ENCODE data around the gene KCND1.
"Not testable (repeated sequence)": the region's sequence is repeated elsewhere in the genome, so short reads cannot be mapped to it uniquely, and the experiment has no call there.

KCND1 gene

DNA sequence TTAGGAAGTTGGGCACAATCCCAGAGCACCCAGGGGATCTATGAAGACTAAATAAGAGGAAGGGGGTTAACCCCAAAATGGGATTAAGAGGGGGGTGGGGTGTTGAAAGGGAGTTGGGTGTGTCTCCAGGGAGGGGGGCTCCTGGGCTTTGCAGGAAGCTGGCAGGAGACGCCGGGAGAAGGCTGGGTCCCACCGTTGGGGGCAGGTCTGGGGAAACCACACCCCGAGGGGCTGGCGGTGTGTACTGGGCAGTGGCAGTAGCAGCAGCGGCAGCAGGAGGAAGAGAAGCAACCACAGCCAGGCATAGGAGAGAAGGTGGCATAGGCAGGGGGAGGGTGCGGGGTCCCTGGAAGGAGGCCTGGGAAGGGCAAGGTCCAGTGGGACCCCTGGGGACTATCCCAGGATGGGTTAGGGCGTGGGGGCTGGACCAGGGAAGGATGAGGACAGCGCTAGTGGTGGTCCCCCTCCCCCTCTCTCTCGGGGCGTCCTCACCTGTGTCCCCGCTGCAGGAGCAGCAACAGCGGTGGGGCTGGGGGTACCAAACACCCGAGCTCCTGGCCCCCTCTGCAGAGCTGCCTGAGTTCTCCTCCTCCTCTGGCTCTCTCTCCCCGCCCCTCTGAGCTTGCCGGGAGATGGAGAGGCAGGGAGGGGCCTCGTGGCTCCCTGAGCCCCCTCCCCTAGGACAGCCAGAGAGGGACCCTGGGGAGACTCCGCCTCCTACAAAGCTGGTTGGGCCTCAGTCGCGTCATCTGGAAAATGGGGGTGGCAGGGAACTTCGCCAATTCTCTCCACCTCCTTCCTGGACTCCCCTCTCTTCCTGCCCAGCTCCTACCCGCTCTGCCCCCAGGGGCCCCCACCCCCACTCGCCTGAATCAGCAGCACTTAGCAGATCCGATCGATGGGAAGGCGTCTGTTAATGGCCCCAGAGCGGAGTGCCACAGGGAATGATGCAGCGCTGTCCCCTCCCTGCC, at the start of gene KCND1:
KCND1 (minus strand) TSS at position 596 of the 971 bp plus-strand sequence. CDS start 1,573 bp downstream, outside the sequence.
- DNase-seq: no peak

DNA sequence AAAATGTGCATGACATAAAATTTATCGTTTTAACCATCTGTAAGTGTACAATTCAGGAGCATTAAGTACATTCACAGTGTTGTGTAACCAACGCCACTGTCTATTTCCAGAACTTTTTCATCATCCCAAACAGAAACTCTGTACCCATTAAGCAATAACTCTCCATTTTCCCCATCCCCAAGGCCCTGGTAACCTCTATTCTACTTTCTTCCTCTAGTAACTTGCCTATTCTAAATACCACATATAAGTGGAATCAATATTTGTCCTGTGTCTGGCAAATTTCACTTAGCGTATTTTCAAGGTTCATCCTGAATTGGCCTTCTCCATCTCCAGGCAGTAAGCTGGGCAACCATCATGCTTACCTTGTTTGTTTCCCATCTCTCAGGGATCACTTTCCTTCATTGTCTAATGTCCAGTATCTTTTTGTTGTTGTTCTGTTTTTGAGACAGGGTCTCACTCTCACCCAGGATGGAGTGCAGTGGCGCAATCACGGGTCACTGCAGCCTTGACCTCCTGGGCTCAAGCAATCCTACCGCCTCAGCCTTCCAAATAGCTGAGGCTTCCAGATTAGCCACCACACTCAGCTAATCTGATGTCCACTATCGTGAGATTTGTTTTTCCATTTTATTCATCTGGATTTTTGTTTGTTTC, 48.1 kb upstream of the KCND1 start:
- no peak for DNase-seq

GRCh38 chrX:49019050-49019449, 47.4 kb upstream of the KCND1 start:
- no peak for DNase-seq

- no peak for DNase-seq
These were observed 32.1 kb upstream of the KCND1 start for GRCh38 chrX:49003696-49004095.

GRCh38 chrX:49002091-49002935, 30.7 kb upstream of the KCND1 start, which contains the start of gene GRIPAP1:
Gene GRIPAP1, minus strand, starts transcription at chrX:49002264. Its CDS starts 35 bp downstream, at chrX:49002229.
- peak; percentile 53 for DNase-seq

DNA sequence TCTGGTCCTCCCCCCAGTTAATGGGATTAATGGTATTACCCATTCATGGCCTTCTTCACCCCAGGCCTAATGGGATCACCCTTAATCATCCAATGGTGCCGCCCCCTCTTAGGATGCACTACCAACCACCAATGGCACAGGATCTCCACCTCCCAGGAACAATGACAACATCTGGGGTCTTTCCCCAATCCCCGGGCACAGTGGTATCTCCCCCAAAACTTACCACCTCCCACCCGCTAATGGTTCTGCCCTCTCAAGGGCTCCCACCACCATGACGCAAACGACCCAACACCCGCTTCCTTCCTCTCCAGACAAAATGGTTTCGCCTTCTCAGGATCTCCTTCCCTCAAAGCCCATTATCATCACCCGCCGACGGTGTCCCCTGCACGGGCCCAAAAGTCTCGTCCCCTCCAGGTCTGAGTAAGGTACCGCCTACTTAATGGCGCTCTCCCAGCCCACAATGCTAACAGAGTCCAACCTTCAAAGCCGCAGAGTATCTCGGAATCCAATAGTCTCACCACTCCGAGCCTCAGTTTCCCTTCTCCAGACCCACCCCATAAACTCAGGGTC, 30.0 kb upstream of the KCND1 start:
- no peak for DNase-seq

GRCh38 chrX:49000636-49001035, 29.0 kb upstream of the KCND1 start:
- DNase-seq: no peak

DNA sequence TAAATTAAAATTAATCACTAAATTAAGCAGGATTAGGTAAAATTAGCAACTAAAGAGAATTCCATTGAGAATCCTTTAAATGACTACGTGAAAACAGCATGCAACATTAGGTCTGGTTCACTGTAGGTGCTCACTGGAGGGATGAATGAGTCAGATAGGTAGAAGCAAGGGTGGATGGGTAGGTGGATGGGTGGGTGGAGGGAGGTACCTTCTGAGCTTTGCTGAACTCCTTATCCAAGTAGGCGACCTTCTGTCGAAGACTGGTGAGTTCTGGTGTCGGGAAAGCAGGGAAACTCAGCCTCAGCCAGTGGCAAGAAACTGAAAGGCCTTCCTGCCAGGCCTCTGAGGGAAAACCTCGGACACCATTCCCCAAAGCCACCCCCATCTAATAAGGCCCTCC, 27.4 kb upstream of the KCND1 start:
- no peak for DNase-seq

DNA sequence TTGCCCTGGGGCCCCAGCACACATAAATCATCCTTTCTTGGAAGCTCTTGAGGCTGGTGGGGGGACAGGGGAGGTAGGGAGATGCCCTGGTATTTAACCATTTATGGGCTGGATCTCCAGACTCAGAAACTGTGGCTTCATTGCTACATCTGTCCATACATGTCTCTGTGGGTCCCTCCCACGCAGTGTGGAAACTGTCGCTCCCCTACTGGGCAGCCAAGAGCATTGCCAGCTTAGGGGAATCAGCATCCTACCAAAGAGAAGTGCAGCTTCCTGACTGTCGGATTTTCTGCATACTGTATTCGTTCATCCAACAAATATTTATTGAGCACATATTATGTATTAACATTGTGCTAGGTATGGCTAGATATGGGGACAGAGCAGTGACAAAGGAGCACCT, 26.7 kb upstream of the KCND1 start:
- no peak for DNase-seq

- no peak for DNase-seq
These were observed 26.2 kb upstream of the KCND1 start for GRCh38 chrX:48997865-48998264.

DNA sequence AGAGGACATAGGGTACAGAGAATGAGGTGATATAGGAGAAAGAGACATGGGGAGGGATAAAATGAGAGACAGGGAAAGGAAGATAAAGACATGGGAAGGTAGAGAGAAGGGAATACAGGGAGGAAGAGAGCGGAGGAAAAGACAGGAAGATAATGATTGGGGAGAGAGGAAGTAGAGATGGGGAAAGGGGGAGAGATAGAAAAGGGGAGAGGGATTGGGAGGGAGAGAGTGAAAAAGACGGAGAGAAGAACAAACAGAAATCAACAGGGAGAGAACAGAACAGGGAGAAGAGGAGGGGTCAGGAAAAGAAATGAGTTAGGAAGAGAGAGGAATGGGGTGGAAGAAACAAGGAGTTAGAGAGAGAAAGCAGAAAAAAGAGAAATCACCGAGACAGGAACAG, 25.8 kb upstream of the KCND1 start:
- no peak for DNase-seq

DNA sequence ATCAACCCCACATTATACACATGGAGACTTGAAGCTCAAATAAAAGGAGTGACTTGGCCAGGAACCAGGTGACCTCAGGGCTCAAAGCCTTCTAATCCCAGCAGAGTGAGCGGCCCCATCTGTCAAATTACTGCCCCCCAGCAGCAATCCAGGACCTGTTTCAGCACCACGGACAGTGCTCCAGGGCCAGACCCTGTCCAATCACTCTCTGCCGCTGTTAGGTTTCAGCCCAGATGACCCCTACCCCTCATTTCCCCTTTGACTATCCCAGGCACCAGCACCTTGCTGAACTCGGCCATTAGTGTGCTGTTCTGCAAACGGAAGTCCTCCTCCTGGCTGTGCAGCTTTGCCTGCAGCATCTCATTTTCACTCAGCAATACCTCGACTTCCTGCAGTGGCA, 25.3 kb upstream of the KCND1 start:
- DNase-seq: no peak

DNA sequence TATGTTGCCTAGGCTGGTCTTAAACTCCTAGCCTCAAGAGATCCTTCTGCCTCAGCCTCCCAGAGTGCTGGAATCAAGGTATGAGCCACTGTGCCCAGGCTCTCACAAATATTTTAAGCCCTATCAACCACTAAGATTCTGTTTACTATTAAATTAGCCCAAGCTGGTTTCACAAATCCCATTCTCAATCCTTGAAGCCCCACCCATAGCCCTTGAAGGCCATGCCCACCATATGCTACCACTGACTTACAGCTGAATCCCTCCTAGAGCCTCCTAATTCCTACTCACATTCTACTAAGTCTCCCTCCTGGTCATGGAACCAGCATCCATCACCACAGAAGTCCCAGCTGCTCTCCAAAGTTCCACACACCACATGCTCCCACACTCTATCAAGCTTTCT, 20.7 kb upstream of the KCND1 start:
- no peak for DNase-seq

DNA sequence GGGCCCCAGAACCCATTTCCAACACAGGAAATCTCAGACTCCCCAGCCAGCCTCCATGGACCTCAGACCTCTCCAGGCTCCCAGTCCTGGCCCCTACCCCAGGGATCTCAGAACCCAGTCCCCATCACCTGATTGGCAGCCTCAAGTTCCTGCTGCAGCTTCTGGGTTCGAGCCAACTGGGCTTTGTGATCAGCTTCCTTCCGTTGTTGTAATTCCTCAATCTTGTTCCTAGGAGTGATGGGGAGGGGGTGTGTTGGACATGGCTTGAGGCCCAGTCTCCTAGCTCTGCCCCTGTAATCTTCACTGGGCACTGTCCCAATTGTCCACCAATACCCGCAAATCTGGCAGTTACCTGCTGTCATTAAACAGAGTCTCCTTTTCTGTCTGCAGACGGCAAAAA, 17.8 kb upstream of the KCND1 start:
- no peak for DNase-seq

GRCh38 chrX:48983896-48984295, 12.3 kb upstream of the KCND1 start:
- DNase-seq: no peak

- no peak for DNase-seq
These were observed 11.4 kb upstream of the KCND1 start for GRCh38 chrX:48983081-48983480.

- no peak for DNase-seq
These were observed 9.5 kb upstream of the KCND1 start for GRCh38 chrX:48981178-48981577.

- DNase-seq: not testable (repeated sequence)
These were observed 8.7 kb upstream of the KCND1 start for GRCh38 chrX:48980341-48980740.

DNA sequence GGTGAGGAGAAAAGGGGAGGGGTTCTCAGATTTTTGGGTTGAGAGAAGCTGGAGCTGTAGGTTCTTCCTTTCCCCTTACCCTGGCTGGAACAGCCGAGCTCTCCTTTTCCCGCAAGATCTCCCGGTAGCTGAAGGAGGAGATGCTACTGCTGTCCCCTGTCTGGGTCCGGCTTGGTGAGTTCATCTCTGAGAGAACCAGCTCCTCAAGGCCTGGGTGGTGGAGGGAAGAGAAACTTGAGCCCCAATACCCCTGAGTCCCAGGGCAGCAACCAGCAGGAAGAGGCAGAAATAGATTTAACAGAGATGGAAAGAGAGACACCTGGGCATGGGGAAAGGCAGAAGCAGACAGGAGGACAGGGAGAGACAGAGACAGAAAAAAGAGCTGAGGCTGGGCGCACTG, 6.6 kb upstream of the KCND1 start:
- no peak for DNase-seq

GRCh38 chrX:48976086-48976485, 4.4 kb upstream of the KCND1 start:
- no peak for DNase-seq

DNA sequence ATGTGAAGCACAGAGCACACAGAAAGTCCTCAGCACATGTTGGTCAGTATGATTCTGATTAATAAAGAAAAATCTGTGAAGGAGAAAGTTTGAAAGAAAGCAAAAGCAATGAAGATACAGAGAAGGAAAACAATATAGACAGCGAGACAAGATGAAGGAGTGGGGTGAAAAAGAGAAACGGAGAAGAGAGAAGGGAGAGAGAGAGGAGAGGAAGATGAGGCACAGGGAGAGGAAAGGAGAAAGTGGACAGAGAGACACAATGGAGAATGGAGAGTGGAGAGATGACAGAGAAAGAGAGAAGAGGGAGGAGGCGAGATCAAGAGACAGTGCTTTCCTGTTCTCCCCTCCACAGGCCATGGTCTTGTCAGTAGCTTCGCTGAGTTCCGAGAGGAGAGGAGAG, 3.9 kb upstream of the KCND1 start:
- no peak for DNase-seq

GRCh38 chrX:48975041-48975440, 3.4 kb upstream of the KCND1 start:
- DNase-seq: no peak

GRCh38 chrX:48974574-48974973, 2.9 kb upstream of the KCND1 start:
- no peak for DNase-seq
